Stimulated activated CD4-positive, alpha-beta T cell treated with anti-CD3 and anti-CD28 coated beads, Interleukin-2, amount 100 ng/mL, for 4 hours (primary cell): Measurements from ENCODE around the gene NPAS2.

Source experiments
- DNase-seq: peaks from one replicate; pipeline ENCODE4 v3.0.0-alpha.2; 2020; ENCODE audit warnings: low read depth

Gene NPAS2

DNA sequence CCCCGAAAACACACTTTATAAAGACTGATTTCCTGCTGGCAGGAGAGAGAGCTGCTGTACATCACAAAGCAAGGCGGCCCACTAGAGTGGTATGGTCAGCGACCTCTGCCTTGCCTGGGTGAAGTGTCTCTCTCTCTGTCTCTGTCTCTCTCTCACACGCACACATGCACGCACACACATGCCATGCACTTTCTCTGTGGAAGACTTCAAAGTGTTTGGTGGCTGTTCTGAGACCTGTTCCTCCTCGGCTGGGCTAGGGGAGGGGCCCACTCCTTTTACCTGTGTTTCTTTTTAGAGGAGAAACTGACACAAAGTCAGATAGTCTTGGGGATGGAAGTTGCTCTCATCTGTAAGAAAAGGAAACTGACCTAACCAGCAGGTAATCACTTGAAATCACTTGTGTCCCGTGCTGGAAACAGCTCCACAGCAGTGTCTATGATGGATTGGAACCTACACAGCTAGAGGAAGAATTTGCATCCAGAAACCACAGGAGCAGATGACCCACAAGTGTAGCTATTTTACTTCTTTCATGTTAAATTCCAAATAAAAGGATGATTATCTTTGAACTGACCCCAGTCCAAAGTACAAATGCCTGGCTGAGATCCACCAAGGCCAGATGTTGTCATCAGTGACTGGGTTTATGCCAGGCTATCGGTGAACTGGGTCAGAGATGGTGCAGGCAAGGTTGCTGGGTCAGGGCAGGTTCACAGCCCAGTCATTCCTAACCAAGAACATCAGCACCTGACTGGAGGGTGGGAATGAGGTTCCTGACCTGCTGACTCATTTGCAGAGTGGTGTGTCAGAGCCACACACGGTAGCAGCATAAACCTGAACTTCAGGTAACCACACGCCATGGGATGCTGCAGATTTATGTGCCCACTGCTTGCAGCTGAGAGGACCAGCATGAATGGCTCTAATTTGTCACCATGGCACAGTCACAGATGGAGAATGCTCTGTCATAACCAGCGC is 63.0 kb downstream of the NPAS2 start:
- no peak for DNase-seq

GRCh38 chr2:100884145-100884621 is 64.2 kb downstream of the NPAS2 start:
- no peak for DNase-seq

DNA sequence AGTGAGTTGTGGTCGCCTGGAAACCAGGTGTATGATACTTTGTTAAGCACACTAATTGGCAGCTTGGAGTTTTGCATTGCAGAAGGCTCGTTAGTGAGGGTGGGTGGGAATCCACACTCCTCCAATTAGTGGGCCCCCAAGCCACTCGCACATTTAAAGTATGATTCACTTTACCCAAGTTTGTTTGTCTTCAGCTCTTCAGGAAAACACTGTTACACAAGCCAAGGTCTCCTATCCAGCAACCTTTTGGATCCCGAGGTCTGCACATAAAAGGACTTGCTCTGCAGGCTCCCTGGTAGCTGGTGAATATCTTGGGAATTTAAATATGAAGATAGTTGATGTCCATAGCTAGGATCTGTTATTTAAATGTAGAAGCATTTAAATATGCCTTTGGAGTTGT is 66.1 kb downstream of the NPAS2 start:
- DNase-seq = no peak

DNA sequence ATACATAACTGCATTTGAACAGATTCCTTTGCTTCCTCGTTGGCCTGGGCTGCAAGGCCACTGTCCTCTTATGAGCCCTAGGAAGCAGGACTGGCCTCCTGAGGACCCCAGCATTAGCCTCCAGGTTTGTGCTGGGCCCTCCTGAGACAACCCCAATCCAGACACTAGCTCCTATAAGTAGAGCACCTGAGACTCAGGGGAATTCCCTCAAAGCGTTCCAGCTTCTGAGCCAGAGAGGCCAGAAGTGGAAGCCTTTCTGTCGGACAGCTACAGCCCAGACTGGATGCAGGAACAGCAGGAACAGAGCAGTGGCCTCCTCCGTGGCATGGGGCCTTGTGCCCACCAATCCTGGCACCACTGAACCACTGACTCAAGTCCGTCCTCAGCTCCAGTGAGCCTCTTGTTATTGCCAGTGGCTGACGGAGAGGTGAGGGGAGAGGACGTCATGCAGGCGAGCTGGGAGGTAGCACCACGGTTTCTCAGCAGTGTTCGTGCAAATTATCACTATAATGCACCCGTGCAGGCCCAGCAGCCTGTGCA is 67.2 kb downstream of the NPAS2 start:
- DNase-seq = no peak

GRCh38 chr2:100887713-100888495 is 68.0 kb downstream of the NPAS2 start:
- no peak for DNase-seq

GRCh38 chr2:100888601-100889000 is 68.7 kb downstream of the NPAS2 start:
- no peak for DNase-seq

DNA sequence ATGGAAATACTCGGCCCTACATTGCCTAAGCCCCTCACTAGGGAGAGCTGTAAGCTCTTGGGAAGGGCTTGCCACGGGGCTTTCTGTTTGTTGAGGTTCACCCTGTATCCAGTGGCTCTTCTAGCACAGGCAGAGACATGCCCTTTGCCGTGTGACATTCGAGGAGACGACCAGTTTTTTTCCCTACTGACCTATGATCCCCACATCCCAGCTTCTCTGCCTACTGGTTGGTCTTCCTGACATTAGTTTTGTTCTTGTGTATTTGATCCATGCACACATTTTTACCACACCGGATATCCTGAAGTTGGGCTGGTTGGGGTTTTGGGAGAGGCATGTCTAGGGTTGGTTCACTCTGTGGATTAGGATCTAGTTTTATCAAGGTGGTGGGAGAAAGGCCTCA is 69.3 kb downstream of the NPAS2 start:
- no peak for DNase-seq

GRCh38 chr2:100891906-100892642 is 72.1 kb downstream of the NPAS2 start:
- no peak for DNase-seq

DNA sequence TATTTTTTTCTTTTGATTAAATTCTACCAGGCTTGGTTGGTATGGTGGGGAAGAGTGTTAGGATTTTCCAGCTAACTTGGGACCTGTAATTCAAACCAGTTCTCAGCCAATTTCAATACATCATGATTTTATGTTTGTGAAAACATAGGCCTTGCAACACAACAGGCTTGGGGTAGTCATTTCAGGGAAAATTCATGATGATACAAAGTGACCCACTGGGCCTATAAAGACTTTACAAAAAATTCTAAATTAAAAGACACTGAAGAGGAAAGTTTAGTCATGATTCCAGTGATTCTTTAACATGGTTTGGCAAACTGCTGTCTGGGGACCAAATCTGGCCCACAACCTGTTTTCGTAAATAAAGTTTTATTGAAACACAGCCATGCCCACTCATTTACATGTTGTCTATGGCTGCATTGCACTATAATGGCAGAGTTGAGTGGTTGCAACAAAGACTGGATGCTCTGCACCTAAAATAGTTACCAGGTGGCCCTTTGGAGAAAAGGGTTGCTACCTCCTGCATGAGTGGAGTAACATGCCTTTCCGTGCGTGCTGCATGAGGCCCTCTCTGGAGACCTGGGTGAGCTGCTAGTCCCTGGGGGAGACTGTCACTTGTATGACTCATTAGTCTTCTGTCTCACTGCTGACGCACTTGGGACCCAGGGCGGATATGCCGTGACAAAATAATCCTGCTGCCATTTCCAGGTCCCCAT is 73.6 kb downstream of the NPAS2 start:
- DNase-seq = no peak

DNA sequence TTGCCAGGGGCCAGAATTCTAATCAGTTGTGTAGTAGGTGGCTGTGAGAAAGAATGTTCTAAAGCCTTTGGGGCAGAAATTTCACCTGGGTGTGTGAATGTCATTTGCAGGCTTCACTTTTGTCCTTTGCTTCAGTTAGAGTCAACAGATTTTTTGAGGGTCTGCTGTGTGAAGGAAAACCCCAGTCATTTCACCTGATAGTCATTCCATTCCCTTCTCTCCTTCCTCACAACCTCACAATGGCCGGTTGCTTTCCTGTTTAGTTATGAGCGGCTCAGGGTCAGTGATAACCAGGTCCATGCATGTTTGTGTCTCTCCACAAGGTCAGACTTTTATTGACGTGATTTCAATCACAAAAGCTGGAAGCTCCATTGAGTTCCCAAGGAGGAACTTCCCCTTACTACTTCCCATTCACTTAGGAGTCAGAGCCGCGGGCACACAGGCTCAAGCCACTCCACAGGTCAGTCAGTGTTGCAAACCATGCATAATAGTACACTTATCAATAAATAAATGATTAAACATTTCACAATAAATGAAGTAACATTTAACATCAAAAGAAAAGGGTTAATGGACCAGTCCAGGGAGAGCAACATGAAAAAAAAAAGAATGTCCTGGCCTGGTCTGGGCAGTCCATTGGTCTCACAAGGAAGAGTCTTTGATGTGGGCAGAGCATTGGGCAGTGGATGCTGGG is 74.3 kb downstream of the NPAS2 start:
- DNase-seq = no peak

GRCh38 chr2:100894796-100895156 is 74.8 kb downstream of the NPAS2 start:
- no peak for DNase-seq

- DNase-seq = no peak
These were observed 75.5 kb downstream of the NPAS2 start for GRCh38 chr2:100895402-100895801.

DNA sequence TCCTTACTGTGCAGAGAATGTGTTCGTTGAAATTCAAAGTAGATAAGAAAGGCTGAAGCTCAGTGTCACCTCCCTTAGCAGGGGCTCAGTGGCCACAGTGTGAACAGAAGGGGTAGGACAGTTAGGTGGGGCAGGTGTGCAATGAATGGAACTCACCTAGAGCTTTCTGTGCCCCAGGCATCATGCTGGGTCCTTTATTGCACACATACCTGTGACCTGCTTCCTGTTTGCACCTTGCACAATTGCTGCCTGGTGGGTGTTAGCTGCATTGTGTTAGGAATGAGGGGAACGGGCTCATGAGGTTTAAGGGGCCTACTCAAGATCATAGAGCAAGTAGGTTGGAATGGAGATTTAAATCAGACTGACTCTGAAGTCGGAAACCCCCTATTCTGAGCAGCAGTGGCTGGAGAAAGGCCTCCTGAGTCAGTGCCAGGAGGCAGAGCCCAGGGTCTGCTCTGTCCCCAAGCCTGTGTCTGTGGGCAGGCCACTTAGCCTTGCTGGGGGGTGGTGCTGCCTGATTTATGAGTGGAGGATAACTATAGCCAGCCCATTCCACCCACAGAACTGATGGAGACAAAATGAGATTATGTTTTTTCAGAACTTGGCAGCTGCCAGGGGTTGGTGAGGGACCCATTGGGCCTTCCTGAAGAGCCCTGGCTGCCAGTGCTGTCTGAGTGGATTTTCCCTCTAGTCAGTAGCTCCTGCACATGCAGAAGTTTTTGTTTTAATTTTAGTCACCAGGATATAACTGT is 76.2 kb downstream of the NPAS2 start:
- DNase-seq = no peak

GRCh38 chr2:100898035-100898665 is 78.2 kb downstream of the NPAS2 start:
- no peak for DNase-seq

- no peak for DNase-seq
These were observed 80.3 kb downstream of the NPAS2 start for GRCh38 chr2:100900156-100900795.

- no peak for DNase-seq
These were observed 83.0 kb downstream of the NPAS2 start for GRCh38 chr2:100902817-100903405.

DNA sequence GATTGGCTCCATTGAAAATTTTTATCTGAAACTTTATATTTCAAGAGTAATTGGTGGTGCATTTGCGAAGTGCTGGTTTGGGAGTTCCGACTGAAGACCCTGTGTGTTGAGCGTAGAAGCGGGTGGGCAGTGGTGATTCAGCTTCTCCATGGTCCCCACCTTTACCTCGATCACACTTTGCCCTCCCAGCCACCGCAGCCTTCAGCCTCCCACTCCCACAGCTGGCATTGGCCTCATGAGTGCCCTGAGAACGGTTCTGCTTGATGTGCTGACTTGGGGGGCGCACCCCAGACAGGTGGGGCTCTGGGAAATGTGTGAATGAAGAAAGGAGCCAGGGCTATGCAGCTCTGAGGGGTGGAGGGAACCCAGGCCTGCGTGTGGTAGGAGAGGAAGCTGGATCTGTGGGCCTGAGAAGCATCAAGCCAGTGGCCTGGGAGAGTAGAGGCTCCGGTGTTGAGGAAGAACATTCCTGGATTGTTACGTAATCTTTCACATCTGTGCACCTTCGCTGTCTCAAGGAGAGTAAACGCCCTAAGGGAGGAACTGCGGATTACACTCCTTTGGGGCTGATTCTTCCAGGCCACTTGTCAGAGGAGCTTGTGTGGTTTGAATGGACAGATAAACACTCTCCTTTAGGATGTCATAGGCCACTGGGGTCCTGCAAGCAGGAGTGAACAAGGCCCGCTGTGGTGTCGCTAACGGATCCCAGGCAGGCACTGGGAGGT is 83.8 kb downstream of the NPAS2 start:
- DNase-seq = no peak
